ENCODE results near the gene CACNA2D4. TPM values are rescaled to one million over a fixed set of nuclear protein-coding genes. Genes with fewer than 3 reads are reported as not detected.

The CACNA2D4 gene
- total and polyA plus RNA-seq, 2 donors (not counting 3 experiments of a cell fraction or from before 2014, with no cell fraction given): 0.58 to 0.73 TPM

DNA sequence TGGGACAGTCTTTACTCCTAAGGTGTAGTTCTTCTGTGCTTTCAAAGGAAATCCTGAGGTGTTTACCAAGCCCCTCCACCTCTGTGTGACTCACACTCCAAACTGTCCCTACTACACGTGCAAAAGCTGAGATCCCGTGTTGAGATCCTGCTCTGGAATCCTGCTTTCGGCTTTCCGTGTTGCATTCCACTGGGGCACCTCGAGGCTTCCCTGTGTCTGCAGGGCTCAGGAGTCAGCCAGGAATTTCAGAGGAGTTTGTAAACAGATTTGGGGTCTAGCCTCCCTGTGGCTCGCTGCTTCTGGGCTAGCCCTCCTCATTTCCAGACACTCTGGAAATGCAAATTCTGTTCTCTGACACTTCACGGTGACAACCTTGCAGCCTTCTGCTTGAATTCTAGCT is 48.4 kb downstream of the CACNA2D4 start:
- Histone ChIP-seq H3K9me3 (replicated peaks; ENCODE audit: control insufficient read depth, insufficient read depth, low read length) (no peaks in the 10 kb centered on the region), H3K4me2 (ENCODE audit: insufficient read depth, low read length) (no peak overlapping the region), H3K9ac (replicated peaks; ENCODE audit: extremely low read depth, insufficient read depth, low read length) (no peak overlapping the region), H3K4me3 (replicated peaks in 1 of 3; ENCODE audit: insufficient read depth in 1 of 3, low read depth in 1 of 3, low read length in 3 of 3) (no peak overlapping the region), H3K79me2 (ENCODE audit: control insufficient read depth, insufficient read depth, low read length) (no peaks in the 10 kb centered on the region), H3K36me3 (ENCODE audit: control insufficient read depth in 2 of 2, extremely low read depth in 1 of 2, insufficient read depth in 2 of 2, low read length in 2 of 2) (no peaks in the 10 kb centered on the region), H3K27me3 (ENCODE audit: control insufficient read depth in 2 of 2, insufficient read depth in 2 of 2, low read length in 2 of 2) (peaks cover 0 to 4% of the 10 kb centered on the region in 2 experiments), H3K4me1 (ENCODE audit: control insufficient read depth, extremely low read depth, insufficient read depth, low read length) (no peaks in the 10 kb centered on the region), H3K9me1 (replicated peaks; ENCODE audit: control insufficient read depth, extremely low read depth, insufficient read depth, low read length) (no peaks in the 10 kb centered on the region), H3K27ac (ENCODE audit: insufficient read depth, low read depth, low read length) (no peak overlapping the region), H4K20me1 (replicated peaks; ENCODE audit: control insufficient read depth, extremely low read depth, insufficient read depth, low read length) (no peaks in the 10 kb centered on the region), H2AFZ (ENCODE audit: low read depth, low read length) (no peak overlapping the region)
- TF ChIP-seq FOS (IDR thresholded peaks at IDR 0.05; ENCODE audit: borderline replicate concordance, insufficient read depth, low read length): no peak
- TF ChIP-seq MAX (IDR thresholded peaks at IDR 0.05; ENCODE audit: insufficient read depth, insufficient read length): no peak
- TF ChIP-seq POLR2A (IDR thresholded peaks at IDR 0.05; ENCODE audit: low read depth, low read length): no peak
- ChIA-PET CTCF (interaction anchor here (1.5 kb wide), 1 partner anchor 10 kb away, joined by 3 read pairs; no protein-coding TSS in a partner anchor), POLR2A (no interaction called here)
- no TSS peak for BruUV-seq (replicated peaks)
- no peak for FAIRE-seq
- intact Hi-C loops (cut with micrococcal nuclease): no loop called here
- DNase-seq (ENCODE audit: low read depth, low spot score): no peak
- dilution Hi-C loops (cut with MboI; ENCODE audit: extremely low pct_ligation_motif_present, low sequenced_read_pairs): no loop called here

- no peak for DNase-seq (ENCODE audit: low read depth, low spot score)
- H4K20me1 ChIP-seq (replicated peaks; ENCODE audit: control insufficient read depth, extremely low read depth, insufficient read depth, low read length): no peaks in the 10 kb centered on the region
- H3K4me3 ChIP-seq (replicated peaks in 1 of 3; ENCODE audit: insufficient read depth in 1 of 3, low read depth in 1 of 3, low read length in 3 of 3): no peak overlapping the region
- no peaks in the 10 kb centered on the region for H3K9me1 ChIP-seq (replicated peaks; ENCODE audit: control insufficient read depth, extremely low read depth, insufficient read depth, low read length)
- H2AFZ ChIP-seq (ENCODE audit: low read depth, low read length): no peak overlapping the region
- no peak overlapping the region for H3K9ac ChIP-seq (replicated peaks; ENCODE audit: extremely low read depth, insufficient read depth, low read length)
- no peaks in the 10 kb centered on the region for H3K9me3 ChIP-seq (replicated peaks; ENCODE audit: control insufficient read depth, insufficient read depth, low read length)
- ChIA-PET POLR2A (no interaction called here), CTCF (interaction anchor here (1.5 kb wide), 1 partner anchor 11 kb away, joined by 3 read pairs; no protein-coding TSS in a partner anchor)
- dilution Hi-C loops (cut with MboI; ENCODE audit: extremely low pct_ligation_motif_present, low sequenced_read_pairs): no loop called here
- intact Hi-C loops (cut with micrococcal nuclease): no loop called here
- no peaks in the 10 kb centered on the region for H3K36me3 ChIP-seq (ENCODE audit: control insufficient read depth in 2 of 2, extremely low read depth in 1 of 2, insufficient read depth in 2 of 2, low read length in 2 of 2)
- no peak overlapping the region for H3K27ac ChIP-seq (ENCODE audit: insufficient read depth, low read depth, low read length)
- no peak overlapping the region for H3K4me2 ChIP-seq (ENCODE audit: insufficient read depth, low read length)
- TF ChIP-seq GATA2 (IDR thresholded peaks at IDR 0.05; ENCODE audit: insufficient read depth, insufficient read length, low read depth, low read length): no peak
- TF ChIP-seq POLR2A (IDR thresholded peaks at IDR 0.05; ENCODE audit: low read depth, low read length): no peak
- no TSS peak for BruUV-seq (replicated peaks)
- FAIRE-seq: no peak
- H3K79me2 ChIP-seq (ENCODE audit: control insufficient read depth, insufficient read depth, low read length): no peaks in the 10 kb centered on the region
- no peaks in the 10 kb centered on the region for H3K4me1 ChIP-seq (ENCODE audit: control insufficient read depth, extremely low read depth, insufficient read depth, low read length)
- peaks cover 1 to 2% of the 10 kb centered on the region in 2 experiments for H3K27me3 ChIP-seq (ENCODE audit: control insufficient read depth in 2 of 2, insufficient read depth in 2 of 2, low read length in 2 of 2)
These were observed 49.3 kb downstream of the CACNA2D4 start for GRCh38 chr12:1869145-1869544.

Data from endothelial cell of umbilical vein (primary cell).